Mucosa of stomach (tissue), 1 donor: Measurements from ENCODE around the gene PLCH1.
"Not testable (repeated sequence)": the region's sequence is repeated elsewhere in the genome, so short reads cannot be mapped to it uniquely, and the experiment has no call there.

Source experiments
- H3K27me3 ChIP-seq: one replicate; pipeline ENCODE4 v1.7.0; 2013; ENCODE audit warnings: mild to moderate bottlenecking, low read length; ENCODE audit not compliant: control insufficient read depth, insufficient read depth
- H3K36me3 ChIP-seq: one replicate; pipeline ENCODE4 v1.7.0; 2013; ENCODE audit warnings: low read length; ENCODE audit not compliant: control insufficient read depth, insufficient read depth
- H3K4me1 ChIP-seq: one replicate; pipeline ENCODE4 v1.7.0; 2013; ENCODE audit warnings: mild to moderate bottlenecking, low read length; ENCODE audit not compliant: control insufficient read depth, insufficient read depth
- H3K4me3 ChIP-seq: one replicate; pipeline ENCODE4 v1.7.0; 2013; ENCODE audit warnings: low read length
- H3K9ac ChIP-seq: one replicate; pipeline ENCODE4 v1.7.0; 2013; ENCODE audit warnings: mild to moderate bottlenecking, low read length, moderate library complexity
- H3K9me3 ChIP-seq: one replicate; pipeline ENCODE4 v1.7.0; 2013; ENCODE audit warnings: mild to moderate bottlenecking, low read length, moderate library complexity; ENCODE audit not compliant: control insufficient read depth
- donor health status: Pancreatic carcinoma.

The PLCH1 gene

DNA sequence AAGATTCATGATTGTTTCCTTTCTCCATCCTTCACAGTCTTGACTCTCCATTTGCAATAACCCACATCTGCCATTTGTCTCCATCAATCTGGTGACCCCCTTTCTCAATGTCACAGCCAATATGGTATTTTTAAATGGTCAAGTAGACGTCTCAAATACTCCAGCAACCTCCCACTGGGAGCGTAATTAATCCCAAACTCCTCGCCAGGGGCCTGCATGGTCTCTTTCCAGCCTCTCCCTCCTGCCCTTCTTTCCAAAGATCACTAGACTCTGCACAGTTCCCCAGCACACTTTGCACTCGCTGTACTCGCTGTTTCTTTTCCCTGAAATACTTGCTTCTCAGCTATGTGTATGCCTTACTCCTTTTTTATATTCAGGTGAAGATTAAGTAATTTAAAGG lies 115.3 kb downstream of the PLCH1 start:
- Histone ChIP-seq H3K4me3 (no peak overlapping the region), H3K9me3 (no peaks in the 10 kb centered on the region), H3K36me3 (no peaks in the 10 kb centered on the region), H3K4me1 (peaks cover 6% of the 10 kb centered on the region), H3K27me3 (no peaks in the 10 kb centered on the region), H3K9ac (no peak overlapping the region)

DNA sequence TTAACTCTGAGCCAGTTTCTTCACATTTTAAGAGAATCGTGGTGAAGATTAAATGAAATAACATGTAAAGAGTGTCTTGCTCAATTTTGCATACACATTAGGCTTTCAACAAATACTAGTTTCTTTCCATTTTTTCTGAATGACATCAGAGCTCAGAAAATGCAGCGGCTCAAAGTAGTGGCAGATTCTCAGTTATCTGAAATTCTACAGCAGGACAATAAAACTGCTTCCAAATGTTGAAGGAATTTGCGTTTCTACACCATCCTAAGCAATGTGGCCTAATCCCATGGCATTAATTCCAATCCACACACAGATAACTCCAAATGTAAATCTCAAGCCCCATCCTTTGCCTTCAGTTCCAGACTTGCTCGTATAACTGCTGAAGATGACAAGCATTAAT lies 115.8 kb downstream of the PLCH1 start:
- no peaks in the 10 kb centered on the region for H3K9me3 ChIP-seq
- H3K36me3 ChIP-seq, result no peaks in the 10 kb centered on the region
- no peak overlapping the region for H3K9ac ChIP-seq
- no peak overlapping the region for H3K4me3 ChIP-seq
- peaks cover 6% of the 10 kb centered on the region for H3K4me1 ChIP-seq
- H3K27me3 ChIP-seq, result no peaks in the 10 kb centered on the region

DNA sequence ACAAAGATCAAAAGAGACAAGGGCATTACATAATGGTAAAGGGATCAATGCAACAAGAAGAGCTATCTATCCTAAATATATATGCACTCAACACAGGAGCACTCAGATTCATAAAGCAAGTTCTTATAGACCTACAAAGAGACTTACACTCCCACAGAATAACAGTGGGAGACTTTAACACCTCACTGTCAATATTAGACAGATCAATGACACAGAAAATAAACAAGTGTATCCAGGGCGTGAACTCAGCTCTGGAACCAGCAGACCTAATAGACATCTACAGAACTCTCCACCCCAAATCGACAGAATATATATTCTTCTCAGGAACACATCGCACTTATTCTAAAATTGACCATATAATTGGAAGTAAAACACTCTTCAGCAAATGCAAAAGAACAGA lies 122.2 kb downstream of the PLCH1 start:
- H3K9ac ChIP-seq, H3K4me1 ChIP-seq, H3K4me3 ChIP-seq, H3K36me3 ChIP-seq, H3K27me3 ChIP-seq, H3K9me3 ChIP-seq: not testable (repeated sequence)

- H3K27me3 ChIP-seq, H3K4me1 ChIP-seq, H3K4me3 ChIP-seq, H3K9ac ChIP-seq, H3K36me3 ChIP-seq, H3K9me3 ChIP-seq: not testable (repeated sequence)
Measured at GRCh38 chr3:155620552-155620951, 124.3 kb downstream of the PLCH1 start.

- no peaks in the 10 kb centered on the region for H3K27me3 ChIP-seq
- no peaks in the 10 kb centered on the region for H3K9me3 ChIP-seq
- H3K4me3 ChIP-seq, result no peak overlapping the region
- H3K9ac ChIP-seq, result no peak overlapping the region
- no peaks in the 10 kb centered on the region for H3K4me1 ChIP-seq
- no peaks in the 10 kb centered on the region for H3K36me3 ChIP-seq
Measured at GRCh38 chr3:155619118-155619915, 125.6 kb downstream of the PLCH1 start.

- H3K4me3 ChIP-seq, result no peak overlapping the region
- H3K9ac ChIP-seq, result no peak overlapping the region
- H3K27me3 ChIP-seq, result no peaks in the 10 kb centered on the region
Measured at GRCh38 chr3:155618543-155618942, 126.3 kb downstream of the PLCH1 start.

DNA sequence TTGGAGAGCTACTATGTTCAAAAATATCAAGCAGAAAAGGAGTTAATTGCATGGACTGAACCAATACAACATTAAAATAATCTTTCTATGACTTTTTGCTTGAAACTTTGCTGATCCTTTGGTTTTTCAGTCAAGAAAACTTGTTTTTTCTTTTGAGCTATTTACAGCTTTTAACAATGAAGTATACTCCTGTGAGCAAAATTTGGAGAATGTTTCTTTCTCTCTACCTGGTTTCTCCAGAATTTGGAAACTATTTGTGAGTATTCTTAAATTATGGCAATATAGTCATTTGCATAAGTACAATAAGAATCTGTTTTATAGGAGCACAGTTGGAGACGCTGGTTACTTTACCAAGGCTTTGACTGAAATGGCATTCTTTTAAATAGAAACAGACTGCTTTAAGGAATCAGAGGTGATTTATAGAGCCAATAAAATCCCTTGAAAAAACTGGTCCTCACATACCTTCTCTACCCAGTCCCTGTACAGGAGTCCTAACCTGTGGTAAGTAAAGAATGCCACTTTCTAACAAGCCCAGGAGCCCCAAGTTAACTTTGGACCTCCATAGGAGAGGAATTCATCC lies 127.4 kb downstream of the PLCH1 start:
- H3K36me3 ChIP-seq, result no peaks in the 10 kb centered on the region
- no peak overlapping the region for H3K4me3 ChIP-seq
- no peak overlapping the region for H3K9ac ChIP-seq
- H3K9me3 ChIP-seq, result no peaks in the 10 kb centered on the region
- no peaks in the 10 kb centered on the region for H3K27me3 ChIP-seq
- H3K4me1 ChIP-seq, result no peaks in the 10 kb centered on the region

More at GRCh38 chr3:155618543-155618942, 126.3 kb downstream of the PLCH1 start:
- Histone ChIP-seq H3K9me3 (no peaks in the 10 kb centered on the region), H3K4me1 (no peaks in the 10 kb centered on the region), H3K36me3 (no peaks in the 10 kb centered on the region)

DNA sequence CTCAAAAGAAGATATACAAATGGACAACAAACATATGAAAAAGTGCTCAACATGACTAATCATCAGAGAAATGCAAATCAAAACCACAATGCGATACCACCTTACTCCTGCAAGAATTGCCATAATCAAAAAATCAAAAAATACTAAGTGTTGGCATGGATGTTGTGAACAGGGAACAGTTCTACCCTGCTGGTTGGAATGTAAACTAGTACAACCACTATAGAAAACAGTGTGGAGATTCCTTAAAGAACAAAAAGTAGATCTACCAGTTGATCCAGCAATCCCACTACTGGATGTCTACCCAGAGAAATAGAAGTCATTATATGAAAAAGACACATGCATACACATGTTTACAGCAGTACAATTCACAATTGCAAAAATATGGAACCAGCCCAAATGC lies 129.7 kb downstream of the PLCH1 start:
- H3K9me3 ChIP-seq, H3K9ac ChIP-seq, H3K4me1 ChIP-seq, H3K27me3 ChIP-seq, H3K36me3 ChIP-seq, H3K4me3 ChIP-seq: not testable (repeated sequence)

DNA sequence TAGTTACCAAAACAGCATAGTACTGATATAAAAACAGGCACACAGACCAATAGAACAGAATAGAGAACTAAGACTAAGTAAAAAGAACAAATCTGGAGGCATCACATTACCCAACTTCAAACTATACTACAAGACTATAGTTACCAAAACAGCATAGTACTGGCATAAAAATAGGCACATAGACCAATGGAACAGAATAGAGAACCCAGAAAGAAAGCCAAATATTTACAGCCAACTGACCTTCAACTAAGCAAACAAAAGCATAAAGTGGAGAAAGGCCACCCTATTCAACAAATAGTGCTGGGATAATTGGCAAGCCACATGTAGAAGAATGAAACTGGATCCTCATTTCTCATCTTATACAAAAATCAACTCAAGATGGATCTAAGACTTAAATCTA lies 130.5 kb downstream of the PLCH1 start:
- H3K9ac ChIP-seq, H3K4me3 ChIP-seq, H3K9me3 ChIP-seq, H3K4me1 ChIP-seq, H3K36me3 ChIP-seq, H3K27me3 ChIP-seq: not testable (repeated sequence)

GRCh38 chr3:155611456-155611855 lies 133.4 kb downstream of the PLCH1 start:
- H3K27me3 ChIP-seq, result no peaks in the 10 kb centered on the region
- H3K36me3 ChIP-seq, result no peaks in the 10 kb centered on the region
- H3K4me3 ChIP-seq, result no peak overlapping the region
- no peaks in the 10 kb centered on the region for H3K9me3 ChIP-seq
- no peaks in the 10 kb centered on the region for H3K4me1 ChIP-seq
- H3K9ac ChIP-seq, result no peak overlapping the region

GRCh38 chr3:155609586-155609985 lies 135.3 kb downstream of the PLCH1 start:
- Histone ChIP-seq H3K9ac (no peak overlapping the region), H3K36me3 (no peaks in the 10 kb centered on the region)

DNA sequence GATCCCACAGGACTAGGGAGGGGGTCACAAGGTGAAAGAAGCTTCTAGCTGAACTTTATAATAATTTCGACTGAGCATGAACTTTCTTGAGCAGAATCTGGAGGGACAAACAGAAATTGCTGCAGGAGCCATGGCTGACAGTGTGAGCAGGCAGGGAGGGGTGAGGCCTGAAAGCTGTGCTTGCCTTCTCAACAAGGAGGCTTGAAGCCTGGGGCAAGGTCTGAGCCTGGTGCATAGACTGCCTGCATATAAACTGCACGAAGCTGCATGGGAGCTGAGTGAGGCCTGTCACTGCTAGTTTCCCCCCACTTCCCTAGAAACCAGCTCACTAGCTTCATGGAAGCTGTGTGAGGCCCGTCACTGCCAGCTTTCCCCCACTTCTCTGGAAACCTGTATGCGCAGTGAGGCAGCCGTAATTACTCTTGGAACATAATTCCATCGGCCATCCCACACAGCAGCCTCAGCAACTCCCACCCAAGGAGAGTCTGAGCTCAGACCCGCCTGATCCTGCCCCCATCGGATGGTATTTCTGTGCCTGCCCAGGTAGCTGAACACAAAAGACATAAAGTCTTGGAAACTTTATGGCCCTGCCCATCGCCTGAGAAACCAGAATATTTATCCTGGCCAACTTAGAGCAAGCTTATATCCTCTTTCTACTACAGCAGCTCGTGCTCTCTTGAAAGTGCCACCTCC lies 136.5 kb downstream of the PLCH1 start:
- Histone ChIP-seq H3K4me3 (no peak overlapping the region), H3K9ac (no peak overlapping the region), H3K27me3 (no peaks in the 10 kb centered on the region), H3K36me3 (no peaks in the 10 kb centered on the region), H3K4me1 (peaks cover 17% of the 10 kb centered on the region), H3K9me3 (no peaks in the 10 kb centered on the region)

More at GRCh38 chr3:155609586-155609985, 135.3 kb downstream of the PLCH1 start:
- Histone ChIP-seq H3K4me1 (peaks cover 15% of the 10 kb centered on the region), H3K27me3 (no peaks in the 10 kb centered on the region), H3K4me3 (no peak overlapping the region), H3K9me3 (no peaks in the 10 kb centered on the region)
